Activated CD8-positive, alpha-beta T cell treated with anti-CD3 and anti-CD28 coated beads for 36 hours (primary cell): ENCODE measurements around the gene PQBP1. TPM values are rescaled to one million over a fixed set of nuclear protein-coding genes. Genes with fewer than 3 reads are reported as not detected.

Source experiments
- ATAC-seq: fragments of 200-7000 bp; cut with Tn5 transposase; one replicate; pipeline ENCODE4 v1.10.0; 2021; ENCODE audit warnings: mild to moderate bottlenecking, moderate library complexity
- CTCF ChIA-PET: fragments of 350-600 bp; sonication (Branson Sonifier 250); formaldehyde crosslinking; loops from one replicate; lab custom pipeline; 2021; ENCODE audit warnings: antibody characterized with exemption; lab: Charles Lee
- POLR2A ChIA-PET: fragments of 350-600 bp; sonication (Branson Sonifier 250); formaldehyde crosslinking; loops from one replicate; lab custom pipeline; 2021; ENCODE audit warnings: antibody characterized with exemption; lab: Charles Lee
- DNase-seq: peaks from one replicate; pipeline ENCODE4 v3.0.0-alpha.2; 2020
- H3K27ac Mint-ChIP-seq: one replicate; pipeline ENCODE4 v1.8.0; 2021; ENCODE audit warnings: mild to moderate bottlenecking, mixed read lengths
- H3K27me3 Mint-ChIP-seq: one replicate; pipeline ENCODE4 v1.8.0; 2021; ENCODE audit warnings: mixed read lengths
- H3K36me3 Mint-ChIP-seq: one replicate; pipeline ENCODE4 v1.8.0; 2021; ENCODE audit warnings: low read depth, mixed read lengths
- H3K4me1 Mint-ChIP-seq: one replicate; pipeline ENCODE4 v1.8.0; 2021; ENCODE audit warnings: low read depth, mixed read lengths
- H3K4me3 Mint-ChIP-seq: one replicate; pipeline ENCODE4 v1.8.0; 2021; ENCODE audit warnings: mild to moderate bottlenecking, moderate library complexity, mixed read lengths
- H3K9me3 Mint-ChIP-seq: one replicate; pipeline ENCODE4 v1.8.0; 2021; ENCODE audit warnings: mixed read lengths
- intact Hi-C: fragments of 100-400 bp; cut with micrococcal nuclease; formaldehyde crosslinking; loops from one replicate; pipeline ENCODE4 v1.10.0; 2022
- total RNA-seq, 2 experiments: library from RNA; stranded (reverse); gene quantifications; one replicate each; pipeline ENCODE4 v1.2.3, GENCODE V29; 2021
- TF ChIP-seq, protein P1 (sequence below): fragments of 200-600 bp; IDR thresholded peaks from one replicate; pipeline ENCODE4 v1.8.0; 2022; ENCODE audit warnings: antibody characterized with exemption, mild to moderate bottlenecking

PQBP1 gene
- total RNA-seq, 2 experiments from 2014 or later, result 63.9 to 66.5 TPM

DNA sequence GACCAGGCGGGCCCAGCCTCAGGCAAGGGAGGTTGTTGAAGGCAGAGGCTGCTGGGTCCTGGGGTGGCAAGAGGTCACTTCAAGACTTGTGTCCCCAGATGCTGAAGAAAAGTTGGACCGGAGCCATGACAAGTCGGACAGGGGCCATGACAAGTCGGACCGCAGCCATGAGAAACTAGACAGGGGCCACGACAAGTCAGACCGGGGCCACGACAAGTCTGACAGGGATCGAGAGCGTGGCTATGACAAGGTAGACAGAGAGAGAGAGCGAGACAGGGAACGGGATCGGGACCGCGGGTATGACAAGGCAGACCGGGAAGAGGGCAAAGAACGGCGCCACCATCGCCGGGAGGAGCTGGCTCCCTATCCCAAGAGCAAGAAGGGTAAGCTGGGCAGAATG is 4.4 kb downstream of the PQBP1 start:
- POLR2A ChIA-PET, result interaction anchor here (0.9 to 2.4 kb wide), 5 partner anchors 9 to 53 kb away, joined by 3 to 12 read pairs (median 3); partner anchors contain the start of gene SLC35A2
- H3K4me1 Mint-ChIP-seq, result peaks cover 12% of the 10 kb centered on the region
- TF ChIP-seq, protein P1, sequence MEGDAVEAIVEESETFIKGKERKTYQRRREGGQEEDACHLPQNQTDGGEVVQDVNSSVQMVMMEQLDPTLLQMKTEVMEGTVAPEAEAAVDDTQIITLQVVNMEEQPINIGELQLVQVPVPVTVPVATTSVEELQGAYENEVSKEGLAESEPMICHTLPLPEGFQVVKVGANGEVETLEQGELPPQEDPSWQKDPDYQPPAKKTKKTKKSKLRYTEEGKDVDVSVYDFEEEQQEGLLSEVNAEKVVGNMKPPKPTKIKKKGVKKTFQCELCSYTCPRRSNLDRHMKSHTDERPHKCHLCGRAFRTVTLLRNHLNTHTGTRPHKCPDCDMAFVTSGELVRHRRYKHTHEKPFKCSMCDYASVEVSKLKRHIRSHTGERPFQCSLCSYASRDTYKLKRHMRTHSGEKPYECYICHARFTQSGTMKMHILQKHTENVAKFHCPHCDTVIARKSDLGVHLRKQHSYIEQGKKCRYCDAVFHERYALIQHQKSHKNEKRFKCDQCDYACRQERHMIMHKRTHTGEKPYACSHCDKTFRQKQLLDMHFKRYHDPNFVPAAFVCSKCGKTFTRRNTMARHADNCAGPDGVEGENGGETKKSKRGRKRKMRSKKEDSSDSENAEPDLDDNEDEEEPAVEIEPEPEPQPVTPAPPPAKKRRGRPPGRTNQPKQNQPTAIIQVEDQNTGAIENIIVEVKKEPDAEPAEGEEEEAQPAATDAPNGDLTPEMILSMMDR, result no peak
- no peak overlapping the region for H3K27ac Mint-ChIP-seq
- intact Hi-C loops, result no loop called here
- ATAC-seq, result no peak
- H3K4me3 Mint-ChIP-seq, result no peak overlapping the region
- CTCF ChIA-PET, result no interaction called here
- no peaks in the 10 kb centered on the region for H3K9me3 Mint-ChIP-seq
- H3K36me3 Mint-ChIP-seq, result peaks cover 13% of the 10 kb centered on the region
- no peaks in the 10 kb centered on the region for H3K27me3 Mint-ChIP-seq
- no peak for DNase-seq

DNA sequence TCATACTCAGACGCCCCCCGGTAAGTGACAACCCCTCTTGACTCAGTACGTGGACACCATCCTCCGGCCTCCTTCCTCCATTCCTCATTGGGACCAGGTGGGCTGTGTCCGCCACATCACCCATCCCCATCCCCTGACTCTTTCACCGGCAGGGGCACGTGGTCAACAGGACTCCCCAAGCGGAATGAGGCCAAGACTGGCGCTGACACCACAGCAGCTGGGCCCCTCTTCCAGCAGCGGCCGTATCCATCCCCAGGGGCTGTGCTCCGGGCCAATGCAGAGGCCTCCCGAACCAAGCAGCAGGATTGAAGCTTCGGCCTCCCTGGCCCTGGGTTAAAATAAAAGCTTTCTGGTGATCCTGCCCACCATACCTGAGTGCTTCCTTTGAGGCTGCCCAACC is 5.0 kb downstream of the PQBP1 start:
- no peak for DNase-seq
- intact Hi-C loops, result no loop called here
- Mint-ChIP-seq H3K27me3 (no peaks in the 10 kb centered on the region), H3K4me3 (no peak overlapping the region), H3K4me1 (peaks cover 12% of the 10 kb centered on the region), H3K36me3 (peaks cover 11% of the 10 kb centered on the region), H3K27ac (no peak overlapping the region), H3K9me3 (no peaks in the 10 kb centered on the region)
- POLR2A ChIA-PET, result interaction anchor here (0.9 to 2.4 kb wide), 7 partner anchors 9 to 50 kb away, joined by 3 to 9 read pairs (median 4); partner anchors contain the start of gene SLC35A2
- CTCF ChIA-PET, result no interaction called here
- no peak for ATAC-seq
- TF ChIP-seq, protein P1, result no peak

DNA sequence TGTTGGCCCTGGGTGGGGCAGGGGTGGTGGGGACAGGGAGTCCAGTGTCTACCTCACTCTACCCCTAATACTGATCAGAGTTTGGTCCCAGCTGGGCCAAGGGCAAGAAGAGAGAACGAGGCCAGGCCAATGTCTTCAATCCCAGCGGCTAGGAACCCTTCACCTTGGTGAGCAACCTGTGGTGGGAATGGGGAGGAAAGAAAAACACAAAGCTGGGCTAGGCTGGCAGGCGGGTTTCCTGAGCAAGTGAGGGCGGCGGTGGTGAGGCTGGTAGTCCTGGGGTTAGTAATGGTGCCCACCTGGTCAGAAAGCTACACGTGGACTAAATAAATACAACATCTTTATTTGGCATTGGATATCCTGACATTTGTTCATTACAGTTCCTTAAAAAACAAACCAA is 5.6 kb downstream of the PQBP1 start:
- H3K4me1 Mint-ChIP-seq, result peaks cover 10% of the 10 kb centered on the region
- CTCF ChIA-PET, result no interaction called here
- POLR2A ChIA-PET, result interaction anchor here (1.1 to 2.4 kb wide), 6 partner anchors 9 to 49 kb away, joined by 3 to 9 read pairs (median 5); partner anchors contain the start of gene SLC35A2
- peaks cover 11% of the 10 kb centered on the region for H3K36me3 Mint-ChIP-seq
- H3K4me3 Mint-ChIP-seq, result no peak overlapping the region
- no peak overlapping the region for H3K27ac Mint-ChIP-seq
- no peaks in the 10 kb centered on the region for H3K9me3 Mint-ChIP-seq
- intact Hi-C loops, result no loop called here
- ATAC-seq (no peak), DNase-seq (no peak)
- TF ChIP-seq, protein P1, result no peak
- no peaks in the 10 kb centered on the region for H3K27me3 Mint-ChIP-seq

DNA sequence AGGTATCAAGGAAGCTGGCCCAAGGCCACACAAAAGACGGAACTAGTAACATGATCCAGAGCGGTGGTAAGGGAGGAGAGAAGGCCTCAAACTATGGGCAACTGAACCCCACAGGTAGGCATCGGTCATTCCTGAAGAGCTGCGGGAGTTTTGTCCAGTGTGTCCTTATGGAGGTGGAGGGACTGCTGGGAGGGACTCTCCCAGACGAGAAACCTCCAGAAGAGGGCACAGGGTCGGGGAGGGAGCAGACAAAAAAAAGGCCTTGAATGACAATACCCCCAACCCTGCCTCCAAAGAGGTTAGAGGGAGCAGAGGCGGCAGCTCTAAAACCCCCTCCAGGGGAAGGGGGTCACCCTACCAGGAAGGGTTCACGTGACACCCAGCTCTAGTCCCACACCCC is 6.5 kb downstream of the PQBP1 start:
- Mint-ChIP-seq H3K27me3 (no peaks in the 10 kb centered on the region), H3K27ac (no peak overlapping the region), H3K4me1 (peaks cover 10% of the 10 kb centered on the region), H3K36me3 (peaks cover 11% of the 10 kb centered on the region), H3K9me3 (no peaks in the 10 kb centered on the region), H3K4me3 (no peak overlapping the region)
- POLR2A ChIA-PET, result interaction anchor here (0.7 to 2.4 kb wide), 4 partner anchors 8 to 306 kb away, joined by 3 to 9 read pairs (median 4); partner anchors contain the start of gene SLC35A2
- TF ChIP-seq, protein P1, result no peak
- no peak for DNase-seq
- CTCF ChIA-PET, result no interaction called here
- intact Hi-C loops, result no loop called here
- no peak for ATAC-seq

DNA sequence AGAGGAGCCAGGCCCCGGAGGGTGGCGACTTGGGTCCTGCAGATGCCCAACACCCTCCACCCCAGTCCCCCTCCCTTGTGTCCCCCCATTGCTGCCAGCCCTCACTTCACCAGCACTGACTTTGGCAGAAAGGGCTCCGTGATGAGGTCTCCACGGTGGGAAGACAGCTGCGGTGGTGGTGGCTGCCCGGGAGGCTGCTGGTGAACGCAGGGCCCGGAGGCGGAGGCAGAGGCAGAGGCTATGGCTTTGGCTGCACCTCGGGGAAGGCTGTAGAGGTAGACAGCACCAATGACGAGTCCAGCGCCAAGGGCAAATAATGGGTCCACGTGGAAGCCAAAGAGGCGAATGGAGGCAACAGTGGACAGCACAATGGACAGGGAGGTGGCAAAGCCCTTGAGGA is 6.9 kb downstream of the PQBP1 start:
- TF ChIP-seq, protein P1, result no peak
- peaks cover 6% of the 10 kb centered on the region for H3K4me1 Mint-ChIP-seq
- CTCF ChIA-PET, result no interaction called here
- no peak overlapping the region for H3K4me3 Mint-ChIP-seq
- intact Hi-C loops, result no loop called here
- no peak overlapping the region for H3K27ac Mint-ChIP-seq
- POLR2A ChIA-PET, result interaction anchor here (0.7 to 2.4 kb wide), 2 partner anchors 7 to 306 kb away, joined by 3 to 9 read pairs; partner anchors contain the start of gene SLC35A2
- H3K36me3 Mint-ChIP-seq, result peaks cover 11% of the 10 kb centered on the region
- ATAC-seq (no peak), DNase-seq (no peak)
- H3K9me3 Mint-ChIP-seq, result no peaks in the 10 kb centered on the region
- H3K27me3 Mint-ChIP-seq, result no peaks in the 10 kb centered on the region
